Psoas muscle (tissue), 8 donors: Measurements from ENCODE around the gene LYRM9. TPM values are rescaled to one million over a fixed set of nuclear protein-coding genes. Genes with fewer than 3 reads are reported as not detected.
A peak's percentile ranks its signal among the peaks of the same experiment; 100 is the strongest.
"Not testable (repeated sequence)": the region's sequence is repeated elsewhere in the genome, so short reads cannot be mapped to it uniquely, and the experiment has no call there.

Experiments
- ATAC-seq, 4 donors: fragments of 200-7000 bp; cut with Tn5 transposase; one replicate each; pipeline ENCODE4 v1.9.1; 2020; ENCODE audit warnings: moderate library complexity in 3 of 4, mild to moderate bottlenecking in 2 of 4
- DNase-seq, 2 donors: peaks; one replicate each; pipeline ENCODE4 v3.0.0-alpha.2; 2020
- H3K27ac ChIP-seq: fragments of 200-600 bp; one replicate; pipeline ENCODE4 v1.8.0; 2022
- H3K27me3 ChIP-seq, 3 donors: fragments of 200-600 bp in 1 of 3; one replicate each; pipeline versions ENCODE4 v1.6.1 to v1.8.0; 2013 to 2022; ENCODE audit warnings: low read length in 2 of 3, mild to moderate bottlenecking in 2 of 3, moderate library complexity in 1 of 3; ENCODE audit not compliant: insufficient read depth in 3 of 3
- H3K36me3 ChIP-seq, 2 donors: fragments of 200-600 bp in 1 of 2; one replicate each; pipeline versions ENCODE4 v1.6.1 to v1.8.0; 2013 to 2022; ENCODE audit warnings: low read depth in 1 of 2, mild to moderate bottlenecking in 1 of 2, moderate library complexity in 1 of 2; ENCODE audit not compliant: insufficient read depth in 1 of 2
- H3K4me1 ChIP-seq: fragments of 200-600 bp; one replicate; pipeline ENCODE4 v1.8.0; 2022
- H3K4me3 ChIP-seq: fragments of 200-600 bp; one replicate; pipeline ENCODE4 v1.8.0; 2022; ENCODE audit warnings: mild to moderate bottlenecking
- H3K9me3 ChIP-seq: fragments of 200-600 bp; one replicate; pipeline ENCODE4 v1.8.0; 2022
- WGBS, 3 donors: extraction: QIAGEN DNeasy Blood & Tissue Kit; methylation state at CpG; one replicate each; pipeline versions ENCODE4 v1.1.6 to v1.1.7; 2013; 5-methylcytosine and 5-hydroxymethylcytosine counted together
- intact Hi-C, 2 donors: fragments of 100-400 bp; cut with DNase I; formaldehyde crosslinking; loops; one replicate each; pipeline versions ENCODE4 v1.11.0 to v1.14.2; 2022
- polyA plus RNA-seq, 3 donors: library from polyadenylated mRNA; stranded (reverse); fragments of 200-250 nt; gene quantifications; one replicate each; pipeline ENCODE4 v1.2.3, GENCODE V29; 2013
- total RNA-seq, 4 donors: library from RNA; stranded (reverse); fragmentation: NEBNext Ultra II Directional in 2 of 4; extraction: Animal tissue kit (Norgen Biotek cat#: 25700) in 2 of 4; gene quantifications; one replicate each; pipeline versions ENCODE4 v1.2.1 to v1.2.4, GENCODE V29; 2021 to 2023
- TF ChIP-seq, protein P1 (sequence below): fragments of 200-600 bp; IDR thresholded peaks from one replicate; pipeline ENCODE4 v1.8.0; 2022; ENCODE audit warnings: antibody characterized with exemption
- donor health status: healthy with polysubstance abuse.
- donor health status: DM: no; HTN: no; CAD: no; lungs with moderate emphysema.
- donor health status: Bipolar disorder and iron deficiency.
- donor health status: healthy.
- donor health status: DM: yes; HTN: yes; CAD: no.
- donor health status: DM: no; HTN: no; CAD: no.
- donor health status: DM: no; HTN: no; CAD: no.
- donor health status: DM: yes; HTN: yes; CAD: no.

The LYRM9 gene
- total and polyA plus RNA-seq, 7 donors, result 4.5 to 11.3 (median 5.8) TPM

DNA sequence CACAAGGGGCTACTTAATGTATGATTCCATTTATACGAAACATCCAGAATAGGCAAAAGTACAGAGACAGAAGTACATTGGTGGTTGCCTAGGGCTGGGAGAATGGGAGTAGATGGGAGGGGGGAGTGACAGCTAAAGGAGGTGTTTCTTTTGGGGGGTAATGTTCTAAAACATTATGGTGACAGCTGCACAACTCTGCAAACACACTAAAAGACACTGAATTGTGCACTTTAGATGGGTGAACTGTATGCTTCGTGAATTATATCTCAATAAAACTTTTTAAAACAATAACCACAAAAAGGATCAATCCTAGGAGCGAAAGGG is 661 bp downstream of the LYRM9 start:
- no peaks in the 10 kb centered on the region for H3K9me3 ChIP-seq
- ATAC-seq, result peak in 1 of 4 donors; percentile 8
- H3K4me1 ChIP-seq, result peaks cover 8% of the 10 kb centered on the region
- intact Hi-C loops, result no loop called here
- H3K4me3 ChIP-seq, result peak overlapping the region; percentile 90
- no peaks in the 10 kb centered on the region for H3K27me3 ChIP-seq
- no peak for DNase-seq
- 29 to 40% (median 31%) methylated on average over 3 of the region's 3 CpGs for WGBS, 3 donors
- peak overlapping the region; percentile 84 for H3K27ac ChIP-seq
- H3K36me3 ChIP-seq, result no peaks in the 10 kb centered on the region
- TF ChIP-seq, protein P1, sequence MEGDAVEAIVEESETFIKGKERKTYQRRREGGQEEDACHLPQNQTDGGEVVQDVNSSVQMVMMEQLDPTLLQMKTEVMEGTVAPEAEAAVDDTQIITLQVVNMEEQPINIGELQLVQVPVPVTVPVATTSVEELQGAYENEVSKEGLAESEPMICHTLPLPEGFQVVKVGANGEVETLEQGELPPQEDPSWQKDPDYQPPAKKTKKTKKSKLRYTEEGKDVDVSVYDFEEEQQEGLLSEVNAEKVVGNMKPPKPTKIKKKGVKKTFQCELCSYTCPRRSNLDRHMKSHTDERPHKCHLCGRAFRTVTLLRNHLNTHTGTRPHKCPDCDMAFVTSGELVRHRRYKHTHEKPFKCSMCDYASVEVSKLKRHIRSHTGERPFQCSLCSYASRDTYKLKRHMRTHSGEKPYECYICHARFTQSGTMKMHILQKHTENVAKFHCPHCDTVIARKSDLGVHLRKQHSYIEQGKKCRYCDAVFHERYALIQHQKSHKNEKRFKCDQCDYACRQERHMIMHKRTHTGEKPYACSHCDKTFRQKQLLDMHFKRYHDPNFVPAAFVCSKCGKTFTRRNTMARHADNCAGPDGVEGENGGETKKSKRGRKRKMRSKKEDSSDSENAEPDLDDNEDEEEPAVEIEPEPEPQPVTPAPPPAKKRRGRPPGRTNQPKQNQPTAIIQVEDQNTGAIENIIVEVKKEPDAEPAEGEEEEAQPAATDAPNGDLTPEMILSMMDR, result no peak

DNA sequence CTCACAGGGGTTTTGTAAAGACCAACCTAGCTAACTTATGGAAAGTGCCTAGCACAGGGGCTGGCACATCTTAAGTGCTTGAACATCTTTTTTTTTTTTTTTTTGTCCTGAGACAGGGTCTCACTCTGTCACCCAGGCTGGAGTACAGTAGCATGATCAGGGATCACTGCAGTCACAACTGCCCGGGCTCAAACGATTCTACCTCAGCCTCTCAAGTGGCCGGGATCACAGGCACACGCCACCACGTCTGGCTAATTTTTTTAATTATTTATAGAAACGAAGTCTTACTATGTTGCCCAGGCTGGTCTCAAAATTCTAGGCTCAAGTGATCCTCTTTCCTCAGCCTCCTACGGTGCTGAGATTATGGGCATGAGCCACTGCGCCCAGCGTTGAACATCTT is 1.3 kb downstream of the LYRM9 start:
- 85 to 94% (median 91%) methylated on average over 9 of the region's 9 CpGs for WGBS, 3 donors
- H3K4me3 ChIP-seq, result no peak overlapping the region
- TF ChIP-seq, protein P1, result no peak
- H3K36me3 ChIP-seq, result no peaks in the 10 kb centered on the region
- DNase-seq (no peak), ATAC-seq (no peak)
- no peaks in the 10 kb centered on the region for H3K27me3 ChIP-seq
- H3K27ac ChIP-seq, result no peak overlapping the region
- no peaks in the 10 kb centered on the region for H3K9me3 ChIP-seq
- intact Hi-C loops, result no loop called here
- peaks cover 8% of the 10 kb centered on the region for H3K4me1 ChIP-seq

DNA sequence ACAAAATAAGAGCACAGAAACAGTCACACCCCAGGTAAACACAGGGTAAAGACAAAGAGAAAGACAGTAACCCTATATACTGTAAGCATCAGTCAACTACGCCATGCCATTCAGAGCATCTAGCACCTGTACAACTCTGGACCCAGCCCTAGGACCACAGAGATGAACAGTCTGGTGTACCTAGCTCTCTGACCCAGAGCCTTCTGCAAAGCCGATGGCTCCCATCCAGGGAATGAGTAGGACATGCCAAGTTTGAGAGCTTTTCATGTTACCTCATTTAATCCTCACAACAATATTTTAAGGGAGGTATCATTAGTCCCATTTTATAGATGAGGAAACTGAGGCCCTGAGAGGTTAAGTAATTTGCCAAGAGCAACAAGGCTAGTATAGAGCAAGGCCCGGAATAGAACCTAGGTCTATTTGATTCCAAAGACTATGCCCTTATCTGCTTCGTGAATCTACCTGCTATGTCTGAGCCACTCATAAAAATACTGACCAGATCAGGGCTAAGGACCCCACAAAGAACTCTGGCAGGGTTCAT is 3.4 kb downstream of the LYRM9 start:
- WGBS, 3 donors, result 94 to 97% (median 96%) methylated on average over 4 of the region's 4 CpGs
- intact Hi-C loops, result loop anchor here in 1 of 2 donors (10.0 kb wide), 1 partner anchor 235 kb away; no protein-coding TSS in a partner anchor
- no peak for ATAC-seq

DNA sequence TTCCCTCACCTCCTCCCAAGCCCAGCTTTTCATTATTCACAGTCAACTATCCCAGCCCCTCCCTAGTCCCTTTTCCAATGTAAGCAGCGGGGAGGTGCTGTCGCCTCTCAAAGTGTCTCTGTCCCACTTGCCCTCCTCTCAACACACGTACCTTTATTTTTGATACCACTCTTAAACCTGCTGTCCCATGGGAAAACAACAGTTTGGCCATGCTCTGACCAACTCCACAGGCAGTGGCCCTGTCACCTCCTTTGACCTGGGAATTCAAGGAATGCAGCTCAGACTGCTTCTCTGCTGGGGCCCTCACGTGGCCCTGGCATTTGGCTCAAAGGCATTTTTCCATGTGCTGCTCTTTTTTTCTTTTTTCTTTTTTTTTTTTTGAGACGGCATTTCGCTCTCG is 4.2 kb downstream of the LYRM9 start:
- intact Hi-C loops, result loop anchor here in 1 of 2 donors (10.0 kb wide), 1 partner anchor 234 kb away; no protein-coding TSS in a partner anchor
- WGBS, 3 donors, result 58 to 59% (median 59%) methylated on average over 7 of the region's 7 CpGs
- DNase-seq (no peak), ATAC-seq (no peak)
- Histone ChIP-seq H3K36me3 (no peaks in the 10 kb centered on the region), H3K4me1 (peaks cover 8% of the 10 kb centered on the region), H3K4me3 (no peak overlapping the region), H3K27me3 (no peaks in the 10 kb centered on the region), H3K27ac (no peak overlapping the region), H3K9me3 (no peaks in the 10 kb centered on the region)
- TF ChIP-seq, protein P1, result no peak

More for the DNA sequence above, 3.4 kb downstream of the LYRM9 start:
- peaks cover 8% of the 10 kb centered on the region for H3K4me1 ChIP-seq
- TF ChIP-seq, protein P1, result no peak
- H3K9me3 ChIP-seq, result no peaks in the 10 kb centered on the region
- H3K36me3 ChIP-seq, result no peaks in the 10 kb centered on the region
- H3K4me3 ChIP-seq, result no peak overlapping the region
- DNase-seq, result no peak
- H3K27me3 ChIP-seq, result no peaks in the 10 kb centered on the region
- no peak overlapping the region for H3K27ac ChIP-seq

DNA sequence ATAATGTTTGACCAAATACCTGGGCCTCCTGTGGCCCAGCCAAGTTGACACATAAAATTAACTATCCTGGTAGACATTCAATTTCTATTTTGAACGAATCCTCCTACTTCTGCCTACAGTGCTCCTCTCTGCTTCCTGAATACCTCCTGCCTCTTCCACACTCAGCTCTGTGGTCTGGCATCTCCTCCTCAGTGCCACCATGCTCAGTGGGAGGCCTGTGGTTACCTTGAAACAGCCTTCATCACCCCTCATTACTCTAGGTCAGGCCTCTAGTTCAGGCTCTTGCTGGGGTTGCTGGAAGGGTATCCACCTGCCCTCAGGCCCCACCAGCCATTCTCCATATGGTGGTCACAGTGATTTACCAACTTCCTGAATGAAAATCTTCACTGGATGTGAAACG is 5.1 kb downstream of the LYRM9 start:
- TF ChIP-seq, protein P1, result no peak

DNA sequence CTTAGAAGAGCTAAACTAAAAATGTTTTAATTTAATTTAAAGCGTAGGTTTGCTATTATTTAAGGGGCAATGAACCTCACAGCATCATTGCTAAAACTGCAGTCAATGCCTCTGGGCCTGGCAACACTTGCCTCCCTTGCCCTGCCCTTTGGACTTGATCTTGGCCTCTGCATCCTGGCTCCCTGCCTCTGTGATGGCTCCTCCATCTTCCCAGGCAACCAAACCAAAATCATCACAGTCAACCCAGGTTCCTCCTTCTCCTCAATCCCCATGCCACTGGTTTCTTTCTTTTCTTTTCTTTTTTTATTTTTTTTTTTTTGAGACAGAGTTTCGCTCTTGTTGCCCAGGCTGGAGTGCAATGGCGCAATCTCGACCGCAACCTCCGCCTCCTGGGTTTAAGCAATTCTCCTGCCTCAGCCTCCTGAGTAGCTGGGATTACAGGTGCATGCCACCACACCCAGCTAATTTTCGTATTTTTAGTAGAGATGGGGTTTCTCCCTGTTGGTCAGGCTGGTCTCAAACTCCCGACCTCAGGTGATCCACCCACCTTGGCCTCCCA is 6.7 kb downstream of the LYRM9 start:
- not testable (repeated sequence) for H3K27me3 ChIP-seq, H3K4me3 ChIP-seq, DNase-seq, ATAC-seq, H3K9me3 ChIP-seq, H3K27ac ChIP-seq, H3K4me1 ChIP-seq, H3K36me3 ChIP-seq
- intact Hi-C loops, result loop anchor here in 1 of 2 donors (10.0 kb wide), 1 partner anchor 232 kb away; no protein-coding TSS in a partner anchor
- WGBS, 3 donors, result 92 to 98% (median 96%) methylated on average over 8 of the region's 8 CpGs

More for the DNA sequence above, 5.1 kb downstream of the LYRM9 start:
- no peaks in the 10 kb centered on the region for H3K36me3 ChIP-seq
- H3K27ac ChIP-seq, result no peak overlapping the region
- intact Hi-C loops, result loop anchor here in 1 of 2 donors (10.0 kb wide), 1 partner anchor 233 kb away; no protein-coding TSS in a partner anchor
- no peaks in the 10 kb centered on the region for H3K9me3 ChIP-seq
- no peak overlapping the region for H3K4me3 ChIP-seq
- DNase-seq (no peak), ATAC-seq (no peak)
- no peaks in the 10 kb centered on the region for H3K27me3 ChIP-seq
- 56 to 76% (median 60%) methylated on average over 2 of the region's 2 CpGs for WGBS, 3 donors
- H3K4me1 ChIP-seq, result peaks cover 5% of the 10 kb centered on the region
